Esophagus (tissue), 2 donors: ENCODE data around the gene POLDIP2. TPM values are rescaled to one million over a fixed set of nuclear protein-coding genes. Genes with fewer than 3 reads are reported as not detected.

Source experiments
- H3K27ac ChIP-seq, 2 donors: one replicate each; pipeline ENCODE4 v1.5.1; 2013; ENCODE audit warnings: low read depth in 2 of 2, mild to moderate bottlenecking in 2 of 2, inconsistent platforms in 1 of 2, low read length in 1 of 2, moderate library complexity in 1 of 2
- H3K27me3 ChIP-seq, 2 donors: one replicate each; pipeline ENCODE4 v1.6.1; 2013; ENCODE audit warnings: low read length in 2 of 2, control low read depth in 1 of 2, mild to moderate bottlenecking in 1 of 2; ENCODE audit not compliant: insufficient read depth in 2 of 2, control insufficient read depth in 1 of 2
- H3K36me3 ChIP-seq, 2 donors: one replicate each; pipeline ENCODE4 v1.6.1; 2013; ENCODE audit warnings: low read length in 1 of 2; ENCODE audit not compliant: control insufficient read depth in 2 of 2, insufficient read depth in 2 of 2
- H3K4me1 ChIP-seq, 2 donors: one replicate each; pipeline ENCODE4 v1.6.1; 2013; ENCODE audit warnings: low read length in 1 of 2; ENCODE audit not compliant: control insufficient read depth in 2 of 2, insufficient read depth in 2 of 2
- H3K4me3 ChIP-seq, 2 donors: one replicate each; pipeline ENCODE4 v1.5.1; 2013; ENCODE audit warnings: low read length in 2 of 2, mild to moderate bottlenecking in 2 of 2, low read depth in 1 of 2, moderate library complexity in 1 of 2
- H3K9me3 ChIP-seq, 2 donors: one replicate each; pipeline ENCODE4 v1.6.1; 2013; ENCODE audit warnings: mild to moderate bottlenecking in 2 of 2, low read depth in 1 of 2, low read length in 1 of 2, moderate library complexity in 1 of 2; ENCODE audit not compliant: control insufficient read depth in 2 of 2, insufficient read depth in 1 of 2
- WGBS, 2 donors: extraction: QIAGEN DNeasy Blood & Tissue Kit; methylation state at CpG; one replicate each; pipeline ENCODE4 v1.1.7; 2013; 5-methylcytosine and 5-hydroxymethylcytosine counted together
- polyA plus RNA-seq, 2 donors: library from polyadenylated mRNA; stranded (reverse); fragments of 200-250 nt; gene quantifications; one replicate each; pipeline ENCODE4 v1.2.3, GENCODE V29; 2013
- donor health status: healthy with polysubstance abuse.
- donor health status: Bipolar disorder and iron deficiency.

Gene POLDIP2
- polyA plus RNA-seq, 2 donors: 29.8 to 69.3 TPM

GRCh38 chr17:28368306-28368831, 11.0 kb upstream of the POLDIP2 start:
- H3K27ac ChIP-seq: no peak overlapping the region
- H3K4me1 ChIP-seq: peaks cover 10 to 14% of the 10 kb centered on the region in 2 donors
- 52 to 69% methylated on average over 5 of the region's 5 CpGs for WGBS, 2 donors

GRCh38 chr17:28367641-28368305, 10.4 kb upstream of the POLDIP2 start:
- WGBS, 2 donors: 86 to 89% methylated on average over 21 of the region's 21 CpGs

More at GRCh38 chr17:28368306-28368831, 11.0 kb upstream of the POLDIP2 start:
- no peaks in the 10 kb centered on the region for H3K27me3 ChIP-seq
- no peak overlapping the region for H3K4me3 ChIP-seq
- H3K36me3 ChIP-seq: peaks cover 0 to 7% of the 10 kb centered on the region in 2 donors
- no peaks in the 10 kb centered on the region for H3K9me3 ChIP-seq

GRCh38 chr17:28366605-28367004, 9.3 kb upstream of the POLDIP2 start:
- Histone ChIP-seq H3K9me3 (no peaks in the 10 kb centered on the region), H3K27ac (no peak overlapping the region), H3K36me3 (peaks cover 0 to 12% of the 10 kb centered on the region in 2 donors), H3K27me3 (no peaks in the 10 kb centered on the region), H3K4me1 (peaks cover 0 to under 1% of the 10 kb centered on the region in 2 donors), H3K4me3 (no peak overlapping the region)
- 70 to 90% methylated on average over 1 of the region's 1 CpG for WGBS, 2 donors

More at GRCh38 chr17:28367641-28368305, 10.4 kb upstream of the POLDIP2 start:
- Histone ChIP-seq H3K4me1 (peaks cover 6 to 13% of the 10 kb centered on the region in 2 donors), H3K9me3 (no peaks in the 10 kb centered on the region), H3K27me3 (no peaks in the 10 kb centered on the region), H3K27ac (no peak overlapping the region), H3K4me3 (no peak overlapping the region), H3K36me3 (peaks cover 0 to 8% of the 10 kb centered on the region in 2 donors)

GRCh38 chr17:28365487-28365886, 8.2 kb upstream of the POLDIP2 start:
- WGBS, 2 donors: 84 to 92% methylated on average over 3 of the region's 3 CpGs
- Histone ChIP-seq H3K36me3 (peaks cover 9 to 20% of the 10 kb centered on the region in 2 donors), H3K27ac (no peak overlapping the region)

GRCh38 chr17:28364665-28365363, 7.5 kb upstream of the POLDIP2 start, which contains the start of gene SEBOX:
TSS of gene SEBOX (minus strand) at chr17:28365199. CDS start at chr17:28365151, 48 bp downstream.
- Histone ChIP-seq H3K36me3 (peaks cover 15 to 24% of the 10 kb centered on the region in 2 donors), H3K4me1 (no peaks in the 10 kb centered on the region), H3K27me3 (no peaks in the 10 kb centered on the region), H3K4me3 (no peak within 1 kb of the TSS), H3K27ac (no peak within 1 kb of the TSS), H3K9me3 (no peaks in the 10 kb centered on the region)
- WGBS, 2 donors: 90 to 92% methylated on average over 12 to 13 of the region's 13 CpGs

More at GRCh38 chr17:28365487-28365886, 8.2 kb upstream of the POLDIP2 start:
- no peaks in the 10 kb centered on the region for H3K4me1 ChIP-seq
- no peak overlapping the region for H3K4me3 ChIP-seq
- no peaks in the 10 kb centered on the region for H3K27me3 ChIP-seq
- no peaks in the 10 kb centered on the region for H3K9me3 ChIP-seq

GRCh38 chr17:28363776-28364650, 6.7 kb upstream of the POLDIP2 start:
- 87 to 89% methylated on average over 8 of the region's 8 CpGs for WGBS, 2 donors
- H3K4me1 ChIP-seq: no peaks in the 10 kb centered on the region
- H3K27me3 ChIP-seq: no peaks in the 10 kb centered on the region
- H3K36me3 ChIP-seq: peaks cover 15 to 24% of the 10 kb centered on the region in 2 donors
- no peak overlapping the region for H3K27ac ChIP-seq
- H3K9me3 ChIP-seq: no peaks in the 10 kb centered on the region
- H3K4me3 ChIP-seq: no peak overlapping the region

GRCh38 chr17:28363186-28363585, 5.9 kb upstream of the POLDIP2 start:
- Histone ChIP-seq H3K9me3 (no peaks in the 10 kb centered on the region), H3K27ac (no peak overlapping the region), H3K27me3 (no peaks in the 10 kb centered on the region), H3K4me1 (no peaks in the 10 kb centered on the region), H3K4me3 (no peak overlapping the region), H3K36me3 (peaks cover 15 to 24% of the 10 kb centered on the region in 2 donors)
- WGBS, 2 donors: 82 to 86% methylated on average over 5 of the region's 5 CpGs

- 3 to 4% methylated on average over 4 of the region's 4 CpGs for WGBS, 2 donors
- Histone ChIP-seq H3K27ac (peak overlapping the region; percentile 62 to 83), H3K4me3 (peak overlapping the region; percentile 77 to 93), H3K9me3 (no peaks in the 10 kb centered on the region), H3K27me3 (no peaks in the 10 kb centered on the region), H3K4me1 (peaks cover 0 to 3% of the 10 kb centered on the region in 2 donors), H3K36me3 (peaks cover 18 to 29% of the 10 kb centered on the region in 2 donors)
Measured at GRCh38 chr17:28357901-28358197, 522 bp upstream of the POLDIP2 start.

GRCh38 chr17:28350271-28350670, 7.1 kb downstream of the POLDIP2 start:
- Histone ChIP-seq H3K36me3 (peaks cover 21 to 48% of the 10 kb centered on the region in 2 donors), H3K9me3 (no peaks in the 10 kb centered on the region), H3K4me1 (peaks cover 3 to 4% of the 10 kb centered on the region in 2 donors), H3K27ac (no peak overlapping the region), H3K4me3 (no peak overlapping the region), H3K27me3 (no peaks in the 10 kb centered on the region)
- 90 to 93% methylated on average over 7 of the region's 7 CpGs for WGBS, 2 donors
